HepG2 (cell line): ENCODE measurements around the gene CD81.
"Not testable (repeated sequence)": the region's sequence is repeated elsewhere in the genome, so short reads cannot be mapped to it uniquely, and the experiment has no call there.

Experiments
- ARNTL ChIP-seq: sonication (generic); formaldehyde crosslinking; IDR thresholded peaks from 2 replicates; pipeline ENCODE4 v1.4.0; 2020; ENCODE audit warnings: mild to moderate bottlenecking, missing genetic modification reagents
- CC2D1A ChIP-seq: sonication (generic); formaldehyde crosslinking; IDR thresholded peaks from 2 replicates; pipeline ENCODE4 v1.8.1; 2023; ENCODE audit warnings: mild to moderate bottlenecking, missing genetic modification reagents
- CREB1 ChIP-seq, 2 experiments: fragments of 450-650 bp in 1 of 2; IDR thresholded peaks; 2 replicates each; pipeline ENCODE4 v1.6.1; 2016 to 2017; ENCODE audit warnings: control low read depth in 1 of 2, mild to moderate bottlenecking in 1 of 2, missing compliant biosample characterization in 1 of 2, missing genetic modification characterization in 1 of 2
- CTCF ChIP-seq: sonication (generic); formaldehyde crosslinking; IDR thresholded peaks from 2 replicates; pipeline ENCODE4 v1.5.0; 2020; ENCODE audit warnings: mild to moderate bottlenecking, missing genetic modification reagents, moderate library complexity
- GLI4 ChIP-seq: sonication (generic); formaldehyde crosslinking; IDR thresholded peaks from 2 replicates; pipeline ENCODE4 v1.5.1; 2020; ENCODE audit warnings: missing genetic modification reagents, mild to moderate bottlenecking, moderate library complexity, borderline replicate concordance
- KDM3A ChIP-seq: IDR thresholded peaks from 2 replicates; pipeline ENCODE4 v1.6.1; 2018; ENCODE audit warnings: low read depth, missing compliant biosample characterization
- MAFG ChIP-seq: sonication (generic); formaldehyde crosslinking; IDR thresholded peaks from 2 replicates; pipeline ENCODE4 v1.5.1; 2020; ENCODE audit warnings: mild to moderate bottlenecking, missing genetic modification reagents
- MAZ ChIP-seq, 2 experiments: sonication (generic) in 1 of 2; formaldehyde crosslinking in 1 of 2; IDR thresholded peaks; 2 replicates each; pipeline versions ENCODE4 v1.5.0 to v1.6.1; 2012 to 2020; ENCODE audit warnings: low read depth in 2 of 2, mild to moderate bottlenecking in 2 of 2, borderline replicate concordance in 1 of 2, improper control_type of control experiment in 1 of 2, low read length in 1 of 2, missing genetic modification reagents in 1 of 2, moderate library complexity in 1 of 2
- POLR2A ChIP-seq, 2 experiments: IDR thresholded peaks; 2 replicates each; pipeline ENCODE4 v1.6.1; 2011; ENCODE audit warnings: low read depth in 2 of 2, low read length in 2 of 2, mild to moderate bottlenecking in 1 of 2, moderate library complexity in 1 of 2; ENCODE audit not compliant: insufficient read depth in 1 of 2
- SIN3A ChIP-seq: IDR thresholded peaks from 2 replicates; pipeline ENCODE4 v1.6.1; 2011; ENCODE audit warnings: low read depth, mild to moderate bottlenecking, control low read depth, low read length, borderline replicate concordance
- SUZ12 ChIP-seq: fragments of 150-350 bp; IDR thresholded peaks from 2 replicates; pipeline ENCODE4 v1.6.1; 2014; ENCODE audit warnings: low read depth, low read length
- ZNF367 ChIP-seq: sonication (generic); formaldehyde crosslinking; IDR thresholded peaks from 2 replicates; pipeline ENCODE4 v1.4.0; 2020; ENCODE audit warnings: missing genetic modification reagents, borderline replicate concordance

DNA sequence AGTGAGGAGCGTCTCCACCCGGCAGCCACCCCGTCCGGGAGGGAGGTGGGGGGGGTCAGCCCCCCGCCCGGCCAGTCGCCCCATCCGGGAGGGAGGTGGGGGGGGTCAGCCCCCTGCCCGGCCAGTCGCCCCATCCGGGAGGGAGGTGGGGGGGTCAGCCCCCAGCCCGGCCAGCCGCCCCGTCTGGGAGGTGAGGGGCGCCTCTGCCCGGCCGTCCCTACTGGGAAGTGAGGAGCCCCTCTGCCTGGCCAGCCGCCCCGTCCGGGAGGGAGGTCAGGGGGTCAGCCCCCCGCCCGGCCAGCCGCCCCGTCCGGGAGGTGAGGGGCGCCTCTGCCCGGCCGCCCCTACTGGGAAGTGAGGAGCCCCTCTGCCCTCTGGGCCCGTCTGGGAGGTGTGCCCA lies 44.5 kb upstream of the CD81 start:
- not testable (repeated sequence) for TF ChIP-seq ZNF367 (CRISPR knock-in tag); CTCF (CRISPR knock-in tag); ARNTL (CRISPR knock-in tag); MAZ (IDR thresholded peaks at IDR 0.05; ENCODE audit: borderline replicate concordance, low read depth, low read length); MAZ (CRISPR knock-in tag; IDR thresholded peaks at IDR 0.05; ENCODE audit: low read depth); CC2D1A; POLR2A (IDR thresholded peaks at IDR 0.05; ENCODE audit: insufficient read depth in 1 of 2, low read depth in 2 of 2, low read length in 2 of 2); KDM3A (CRISPR knock-in tag); SUZ12; GLI4 (CRISPR knock-in tag); SIN3A; CREB1 (IDR thresholded peaks at IDR 0.05); CREB1 (CRISPR knock-in tag; IDR thresholded peaks at IDR 0.05); MAFG (CRISPR knock-in tag)
